ENCODE measurements around the gene DIPK1C. TPM values are rescaled to one million over a fixed set of nuclear protein-coding genes. Genes with fewer than 3 reads are reported as not detected.

DIPK1C gene
- total RNA-seq, 4 donors from 2014 or later = 0.25 to 5.4 (median 2.9) TPM

DNA sequence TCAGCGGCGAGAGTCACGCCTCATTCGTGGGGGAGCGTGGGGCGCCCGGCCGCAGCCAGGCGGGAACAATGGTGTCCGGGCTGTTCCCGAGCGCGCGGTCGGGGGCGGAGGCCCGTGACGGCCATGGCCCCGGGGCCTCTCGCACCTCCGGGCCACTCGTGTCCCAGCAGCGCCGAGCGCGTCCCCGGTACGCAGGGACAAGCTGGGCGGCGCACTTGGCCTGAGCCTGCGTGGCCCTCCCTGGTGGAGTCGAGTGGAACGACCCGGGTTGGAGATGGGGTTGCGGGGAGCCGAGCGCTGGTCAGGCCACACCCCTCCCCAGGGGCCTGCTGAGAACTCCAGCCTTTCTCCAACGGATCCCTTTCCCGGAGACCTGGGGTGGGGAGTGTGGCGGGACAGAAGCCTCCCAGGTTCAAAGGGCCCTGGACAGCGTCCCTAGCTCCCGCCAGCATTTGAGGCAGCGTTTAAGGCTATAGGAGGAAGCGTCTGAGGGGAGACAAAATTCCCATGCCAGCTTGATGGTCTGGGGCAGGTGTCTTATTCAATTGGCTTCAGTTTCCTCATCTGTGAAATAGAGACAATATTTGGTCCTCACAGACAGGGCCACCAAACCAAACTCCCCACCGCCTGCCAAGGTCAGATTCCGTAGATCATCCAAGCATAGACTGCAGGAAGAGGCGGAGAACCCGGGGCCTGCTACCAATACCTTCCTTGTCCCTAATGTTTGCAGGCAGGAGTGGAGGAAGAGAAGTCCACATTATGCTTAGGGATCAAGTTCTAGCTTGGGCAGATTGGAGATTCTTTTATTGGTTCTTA is 39.6 kb upstream of the DIPK1C start:
- WGBS, 2 donors = 5 to 8% methylated on average over 34 to 36 of the region's 48 CpGs
- TF ChIP-seq, protein P1, sequence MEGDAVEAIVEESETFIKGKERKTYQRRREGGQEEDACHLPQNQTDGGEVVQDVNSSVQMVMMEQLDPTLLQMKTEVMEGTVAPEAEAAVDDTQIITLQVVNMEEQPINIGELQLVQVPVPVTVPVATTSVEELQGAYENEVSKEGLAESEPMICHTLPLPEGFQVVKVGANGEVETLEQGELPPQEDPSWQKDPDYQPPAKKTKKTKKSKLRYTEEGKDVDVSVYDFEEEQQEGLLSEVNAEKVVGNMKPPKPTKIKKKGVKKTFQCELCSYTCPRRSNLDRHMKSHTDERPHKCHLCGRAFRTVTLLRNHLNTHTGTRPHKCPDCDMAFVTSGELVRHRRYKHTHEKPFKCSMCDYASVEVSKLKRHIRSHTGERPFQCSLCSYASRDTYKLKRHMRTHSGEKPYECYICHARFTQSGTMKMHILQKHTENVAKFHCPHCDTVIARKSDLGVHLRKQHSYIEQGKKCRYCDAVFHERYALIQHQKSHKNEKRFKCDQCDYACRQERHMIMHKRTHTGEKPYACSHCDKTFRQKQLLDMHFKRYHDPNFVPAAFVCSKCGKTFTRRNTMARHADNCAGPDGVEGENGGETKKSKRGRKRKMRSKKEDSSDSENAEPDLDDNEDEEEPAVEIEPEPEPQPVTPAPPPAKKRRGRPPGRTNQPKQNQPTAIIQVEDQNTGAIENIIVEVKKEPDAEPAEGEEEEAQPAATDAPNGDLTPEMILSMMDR (IDR thresholded peaks at IDR 0.05) = no peak
- TF ChIP-seq POLR2A (IDR thresholded peaks at IDR 0.05) = no peak
- peak overlapping the region; percentile 72 for H3K4me3 ChIP-seq (ENCODE audit: low read depth, poor library complexity, severe bottlenecking)
- intact Hi-C loops (cut with DNase I; ENCODE audit: low total_unique reads) = no loop called here
- DNase-seq (ENCODE audit: low spot score in 2 of 2) = peak; percentile 38 to 93

DNA sequence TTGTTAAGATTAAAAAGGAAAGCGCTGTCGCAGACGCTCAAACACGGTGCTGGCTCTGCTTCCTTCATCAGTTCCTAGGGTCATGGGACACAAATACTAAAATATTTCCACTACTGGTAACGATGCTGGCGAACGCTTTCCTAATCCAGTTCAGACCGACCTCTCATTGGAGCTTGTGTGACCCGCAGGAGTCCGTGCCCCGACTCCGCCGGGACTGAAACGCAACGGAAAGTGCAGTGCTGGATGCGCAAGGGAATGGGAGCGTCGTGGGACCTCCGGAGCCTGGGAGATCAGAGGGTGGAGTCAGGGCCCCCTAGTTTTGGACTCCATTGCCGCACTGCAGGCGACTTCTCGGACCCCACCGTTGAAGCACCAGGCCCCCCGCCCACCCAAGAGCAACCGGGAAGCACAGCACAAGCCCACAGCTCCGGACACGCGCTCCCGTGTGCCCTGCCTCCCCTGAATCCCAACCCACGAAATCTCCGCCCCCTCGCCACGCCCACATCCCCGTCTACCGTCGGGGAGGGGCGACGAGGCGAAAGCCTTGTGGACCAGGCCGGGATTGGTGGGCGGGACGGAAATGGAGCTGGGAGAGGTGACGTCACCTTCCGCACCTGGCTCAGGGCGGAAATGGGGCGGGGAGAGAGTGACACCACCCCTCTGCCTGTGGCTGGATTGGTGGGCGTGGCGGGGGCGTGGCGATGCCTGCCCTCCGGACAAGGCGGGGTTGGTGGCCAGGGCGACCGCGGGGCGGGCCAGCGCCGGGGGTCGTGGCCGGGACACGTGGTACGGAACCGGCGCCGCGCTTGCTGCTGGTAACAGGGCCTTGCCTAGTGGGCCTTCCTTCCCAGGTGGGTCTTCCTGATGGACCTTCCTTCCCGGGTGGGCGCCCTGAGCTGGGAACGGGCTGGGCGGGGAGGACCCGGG is 38.7 kb upstream of the DIPK1C start, which contains the start of gene CNDP2:
Gene CNDP2 (plus strand): TSS at position 783 of the 927 bp plus-strand sequence. CDS start 3,611 bp downstream, outside the sequence.
- WGBS, 2 donors = 0% methylated on average over 61 to 65 of the region's 71 CpGs
- TF ChIP-seq, protein P1 (IDR thresholded peaks at IDR 0.05) = no peak
- TF ChIP-seq POLR2A (IDR thresholded peaks at IDR 0.05) = no peak
- intact Hi-C loops (cut with DNase I; ENCODE audit: low total_unique reads) = no loop called here
- peak within 1 kb of the TSS; percentile 72 for H3K4me3 ChIP-seq (ENCODE audit: low read depth, poor library complexity, severe bottlenecking)
- peak; percentile 99 to 100 for DNase-seq (ENCODE audit: low spot score in 2 of 2)

DNA sequence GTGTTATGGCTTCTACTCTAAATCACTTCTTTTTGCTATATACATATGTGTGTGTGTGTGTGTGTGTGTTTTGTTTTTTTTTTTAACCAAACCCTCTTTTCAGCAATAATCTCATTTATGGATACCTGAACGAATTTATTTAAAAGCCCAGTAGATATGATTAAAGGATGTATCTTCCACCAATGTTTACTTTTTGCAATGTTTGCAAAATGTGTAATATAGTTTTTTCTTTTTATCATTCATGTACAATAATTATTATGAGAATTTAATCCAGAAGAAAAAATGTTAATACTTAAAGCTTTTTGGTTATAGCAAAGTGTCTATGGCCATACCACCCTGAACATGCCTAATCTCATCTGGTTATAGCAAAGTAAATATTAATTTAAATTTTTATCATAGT is 37.4 kb upstream of the DIPK1C start:
- DNase-seq (ENCODE audit: low spot score in 2 of 2) = no peak
- intact Hi-C loops (cut with DNase I; ENCODE audit: low total_unique reads) = no loop called here
- 67 to 80% methylated on average over 1 of the region's 1 CpG for WGBS, 2 donors
- no peak for TF ChIP-seq POLR2A (IDR thresholded peaks at IDR 0.05)
- TF ChIP-seq, protein P1 (IDR thresholded peaks at IDR 0.05) = no peak
- H3K4me3 ChIP-seq (ENCODE audit: low read depth, poor library complexity, severe bottlenecking) = no peak overlapping the region

DNA sequence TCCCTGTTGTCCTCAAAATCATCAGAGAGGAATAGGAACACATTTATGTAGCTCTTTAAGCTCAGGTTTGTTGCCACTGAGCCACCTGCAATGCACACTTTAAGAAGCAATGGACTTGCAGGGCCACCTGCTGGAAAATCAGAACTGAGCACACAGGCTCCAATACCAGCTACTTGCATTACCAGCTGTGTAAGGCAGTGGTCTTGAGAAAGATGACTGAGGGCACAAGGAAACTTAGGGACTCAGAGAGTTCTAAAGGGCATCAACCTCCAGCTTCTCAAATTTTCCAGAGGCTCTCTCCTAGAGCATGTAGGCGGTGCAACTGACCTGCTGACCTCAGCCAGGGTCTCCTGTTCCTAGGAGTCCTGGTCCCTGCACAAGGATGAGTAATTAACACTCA is 36.6 kb upstream of the DIPK1C start:
- TF ChIP-seq, protein P1 (IDR thresholded peaks at IDR 0.05) = no peak
- no peak for TF ChIP-seq POLR2A (IDR thresholded peaks at IDR 0.05)
- intact Hi-C loops (cut with DNase I; ENCODE audit: low total_unique reads) = no loop called here
- H3K4me3 ChIP-seq (ENCODE audit: low read depth, poor library complexity, severe bottlenecking) = no peak overlapping the region
- 58 to 69% methylated on average over 1 of the region's 1 CpG for WGBS, 2 donors
- DNase-seq (ENCODE audit: low spot score in 2 of 2) = peak; percentile 33 to 78

DNA sequence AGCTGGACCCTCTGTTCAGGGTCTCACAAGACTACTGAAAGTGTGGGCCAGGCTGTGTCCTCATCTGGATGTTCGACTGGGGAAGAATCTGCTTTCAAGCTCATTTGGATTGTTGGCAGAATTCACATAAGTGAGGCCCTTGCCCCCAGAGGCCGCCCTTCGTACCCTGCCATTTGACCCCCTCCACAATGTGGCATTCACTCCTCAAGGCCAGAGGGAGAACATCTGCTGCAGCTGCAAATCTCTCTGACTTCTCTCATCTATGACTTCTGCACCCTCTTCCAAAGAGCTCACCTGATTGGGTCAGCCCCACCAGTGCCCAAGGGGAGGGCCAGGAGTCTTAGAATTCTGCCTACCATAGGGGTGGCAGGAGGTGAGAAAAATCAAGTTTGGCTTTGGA is 35.2 kb upstream of the DIPK1C start:
- no peak for TF ChIP-seq POLR2A (IDR thresholded peaks at IDR 0.05)
- TF ChIP-seq, protein P1 (IDR thresholded peaks at IDR 0.05) = no peak
- DNase-seq (ENCODE audit: low spot score in 2 of 2) = no peak
- H3K4me3 ChIP-seq (ENCODE audit: low read depth, poor library complexity, severe bottlenecking) = no peak overlapping the region
- 89 to 92% methylated on average over 3 of the region's 3 CpGs for WGBS, 2 donors
- intact Hi-C loops (cut with DNase I; ENCODE audit: low total_unique reads) = no loop called here
